Gastrocnemius medialis (tissue), 4 donors: Measurements from ENCODE around the gene HBM.

Source experiments
- CTCF ChIP-seq, 5 experiments: fragments of 450-650 bp in 3 of 5; fragments of 200-600 bp in 2 of 5; sonication (generic) in 2 of 5; IDR thresholded peaks in 4 of 5; conservative IDR thresholded peaks in 1 of 5; 1 replicate in 4 of 5; 2 replicates in 1 of 5; pipeline ENCODE4 v1.5.1; 2016 to 2019; ENCODE audit warnings: antibody characterized with exemption in 5 of 5, mild to moderate bottlenecking in 3 of 5, moderate library complexity in 3 of 5
- POLR2A ChIP-seq, 2 donors: fragments of 450-650 bp; IDR thresholded peaks; one replicate each; pipeline ENCODE4 v1.6.1; 2017; ENCODE audit warnings: antibody characterized with exemption in 2 of 2, mild to moderate bottlenecking in 2 of 2, moderate library complexity in 2 of 2

GRCh38 chr16:159136-159849 is 6.5 kb upstream of the HBM start:
- no peak for TF ChIP-seq CTCF (IDR thresholded peaks at IDR 0.05 in 4 of 5, conservative IDR thresholded peaks at IDR 0.05 in 1 of 5)
- no peak for TF ChIP-seq POLR2A (IDR thresholded peaks at IDR 0.05)
